Hepatocyte (in vitro differentiated cells): Measurements from ENCODE around the gene BSDC1.

ENCODE experiments used
- CTCF ChIP-seq: fragments of 200-600 bp; sonication (generic); IDR thresholded peaks from 2 replicates; pipeline ENCODE4 v1.5.1; 2016; ENCODE audit warnings: antibody characterized with exemption, mild to moderate bottlenecking; ENCODE audit not compliant: poor library complexity
- EZH2phosphoT487 ChIP-seq: fragments of 200-600 bp; sonication (generic); IDR thresholded peaks from one replicate; pipeline ENCODE4 v1.6.1; 2018; ENCODE audit warnings: antibody characterized with exemption, mild to moderate bottlenecking, low read depth, moderate library complexity; ENCODE audit not compliant: unreplicated experiment, severe bottlenecking

- no peak for TF ChIP-seq CTCF
- TF ChIP-seq EZH2phosphoT487 = no peak
Observed at GRCh38 chr1:32426489-32427255, 32.4 kb upstream of the BSDC1 start.
